Naive B cell (primary cell): ENCODE measurements around the gene AQP1. TPM values are rescaled to one million over a fixed set of nuclear protein-coding genes. Genes with fewer than 3 reads are reported as not detected.

Experiments
- ATAC-seq, 2 donors: fragments of 150-1000 bp; cut with Tn5 transposase; 2 replicates each; pipeline ENCODE4 v1.10.0; 2021; ENCODE audit warnings: low read depth in 2 of 2, mild to moderate bottlenecking in 2 of 2, moderate library complexity in 2 of 2
- DNase-seq: peaks from one replicate; pipeline ENCODE4 v3.0.0; 2022
- H3K27ac Mint-ChIP-seq, 6 donors: one replicate each; pipeline ENCODE4 v1.8.0; 2020 to 2022; ENCODE audit warnings: mild to moderate bottlenecking in 6 of 6, mixed read lengths in 6 of 6, moderate library complexity in 5 of 6, inconsistent platforms in 2 of 6
- H3K27me3 Mint-ChIP-seq, 3 donors: one replicate each; pipeline ENCODE4 v1.8.0; 2021 to 2022; ENCODE audit warnings: mixed read lengths in 3 of 3, mild to moderate bottlenecking in 1 of 3
- H3K36me3 Mint-ChIP-seq, 2 donors: one replicate each; pipeline ENCODE4 v1.8.0; 2020 to 2022; ENCODE audit warnings: mixed read lengths in 2 of 2, inconsistent platforms in 1 of 2, mild to moderate bottlenecking in 1 of 2
- H3K4me1 Mint-ChIP-seq, 3 donors: one replicate each; pipeline ENCODE4 v1.8.0; 2020 to 2022; ENCODE audit warnings: mixed read lengths in 3 of 3, inconsistent platforms in 1 of 3, mild to moderate bottlenecking in 1 of 3, moderate library complexity in 1 of 3
- H3K4me3 Mint-ChIP-seq, 8 donors: one replicate each; pipeline ENCODE4 v1.8.0; 2020 to 2022; ENCODE audit warnings: mild to moderate bottlenecking in 8 of 8, mixed read lengths in 8 of 8, moderate library complexity in 8 of 8, inconsistent platforms in 2 of 8
- H3K9me3 Mint-ChIP-seq, 7 donors: one replicate each; pipeline ENCODE4 v1.8.0; 2020 to 2022; ENCODE audit warnings: mixed read lengths in 7 of 7, mild to moderate bottlenecking in 5 of 7, inconsistent platforms in 2 of 7, moderate library complexity in 1 of 7
- polyA plus RNA-seq, 6 donors: library from polyadenylated mRNA; unstranded; fragments of 300-500 nt; fragmentation: Illumina TruSeq; gene quantifications; one replicate each; pipeline ENCODE4 v1.2.3, GENCODE V29; 2021; ENCODE audit warnings: low read depth in 6 of 6

Gene AQP1
- polyA plus RNA-seq, 6 donors from 2014 or later: not detected

DNA sequence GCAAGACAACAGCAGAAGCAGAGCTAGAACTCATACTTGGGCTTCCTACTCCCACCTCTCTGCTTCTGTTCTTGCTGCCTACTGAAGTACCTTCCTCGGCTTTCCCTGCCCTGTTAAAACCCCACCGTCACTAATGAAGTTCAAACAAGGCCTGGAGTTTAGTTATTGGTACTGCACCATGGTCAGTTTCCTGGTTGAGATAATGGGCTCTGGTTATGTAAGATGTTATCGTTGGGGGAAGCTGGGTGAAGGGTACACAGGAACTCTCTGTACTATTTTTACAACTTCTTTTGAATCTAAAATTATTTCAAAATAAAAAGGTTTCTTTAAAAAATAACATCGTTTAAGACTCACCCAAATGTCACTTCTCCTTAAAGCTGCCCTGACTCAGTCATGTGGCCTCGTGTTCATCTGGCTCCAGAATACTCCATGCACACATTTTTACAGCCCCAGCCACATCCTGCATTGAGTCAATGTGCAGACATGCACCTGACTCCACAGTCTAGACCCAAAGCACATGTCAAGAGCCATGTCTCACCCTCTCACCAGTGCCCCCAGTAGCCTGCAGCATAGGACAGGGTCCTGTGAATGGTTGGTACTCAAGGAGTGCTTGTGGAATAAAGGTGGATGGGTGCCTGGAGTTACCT lies 36.9 kb upstream of the AQP1 start:
- H3K27ac Mint-ChIP-seq: peak overlapping the region in 1 of 6 donors; percentile 52
- H3K4me3 Mint-ChIP-seq: no peak overlapping the region
- peaks cover 0 to 5% (median 0%) of the 10 kb centered on the region in 3 donors for H3K27me3 Mint-ChIP-seq
- ATAC-seq (no peak), DNase-seq (no peak)
- H3K9me3 Mint-ChIP-seq: no peaks in the 10 kb centered on the region
- H3K4me1 Mint-ChIP-seq: no peaks in the 10 kb centered on the region
- H3K36me3 Mint-ChIP-seq: no peaks in the 10 kb centered on the region

DNA sequence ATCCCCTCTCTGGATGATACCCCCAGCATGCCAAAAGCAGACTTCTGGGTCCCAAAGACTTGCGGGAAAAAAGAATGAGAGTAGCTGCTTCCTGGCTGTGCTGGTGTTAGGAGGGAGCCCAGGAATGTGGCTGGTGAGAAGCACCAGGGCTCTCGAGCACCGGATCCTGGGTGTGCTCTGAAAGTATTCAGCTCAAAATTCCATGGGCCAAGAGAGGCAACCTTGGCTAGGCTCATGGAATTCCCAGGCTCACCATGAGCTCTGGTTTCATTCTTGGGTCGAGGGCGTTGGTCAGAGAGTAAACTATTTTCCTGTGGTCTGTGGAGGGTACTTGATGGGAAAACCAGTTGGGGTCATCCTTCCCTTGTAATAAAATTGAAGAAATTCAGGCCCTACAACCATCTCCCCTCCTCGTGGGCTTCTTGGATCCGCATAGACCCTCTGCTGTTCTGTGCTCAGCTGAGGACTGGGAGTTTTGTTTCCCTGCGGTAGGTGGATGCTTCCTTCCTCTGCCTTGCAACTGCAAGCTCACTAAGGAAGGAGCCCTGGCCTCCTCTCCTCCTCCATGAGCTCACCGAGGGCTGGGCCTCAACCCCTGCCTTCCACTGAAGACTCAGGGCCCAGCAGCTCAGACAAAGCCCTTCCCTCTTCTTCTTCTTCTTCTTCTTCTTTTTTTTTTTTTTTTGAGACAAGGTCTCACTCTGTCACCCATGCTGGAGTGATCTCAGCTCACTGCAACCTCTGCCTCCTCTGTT lies 34.5 kb upstream of the AQP1 start:
- Mint-ChIP-seq H3K9me3 (no peaks in the 10 kb centered on the region), H3K27me3 (peaks cover 0 to 5% (median 0%) of the 10 kb centered on the region in 3 donors), H3K4me1 (no peaks in the 10 kb centered on the region), H3K4me3 (no peak overlapping the region), H3K27ac (no peak overlapping the region), H3K36me3 (no peaks in the 10 kb centered on the region)
- DNase-seq (no peak), ATAC-seq (no peak)

GRCh38 chr7:30877993-30878392 lies 33.7 kb upstream of the AQP1 start:
- DNase-seq (no peak), ATAC-seq (no peak)
- Mint-ChIP-seq H3K4me1 (no peaks in the 10 kb centered on the region), H3K27me3 (peaks cover 0 to 5% (median 0%) of the 10 kb centered on the region in 3 donors), H3K36me3 (no peaks in the 10 kb centered on the region), H3K27ac (no peak overlapping the region), H3K9me3 (no peaks in the 10 kb centered on the region), H3K4me3 (no peak overlapping the region)

DNA sequence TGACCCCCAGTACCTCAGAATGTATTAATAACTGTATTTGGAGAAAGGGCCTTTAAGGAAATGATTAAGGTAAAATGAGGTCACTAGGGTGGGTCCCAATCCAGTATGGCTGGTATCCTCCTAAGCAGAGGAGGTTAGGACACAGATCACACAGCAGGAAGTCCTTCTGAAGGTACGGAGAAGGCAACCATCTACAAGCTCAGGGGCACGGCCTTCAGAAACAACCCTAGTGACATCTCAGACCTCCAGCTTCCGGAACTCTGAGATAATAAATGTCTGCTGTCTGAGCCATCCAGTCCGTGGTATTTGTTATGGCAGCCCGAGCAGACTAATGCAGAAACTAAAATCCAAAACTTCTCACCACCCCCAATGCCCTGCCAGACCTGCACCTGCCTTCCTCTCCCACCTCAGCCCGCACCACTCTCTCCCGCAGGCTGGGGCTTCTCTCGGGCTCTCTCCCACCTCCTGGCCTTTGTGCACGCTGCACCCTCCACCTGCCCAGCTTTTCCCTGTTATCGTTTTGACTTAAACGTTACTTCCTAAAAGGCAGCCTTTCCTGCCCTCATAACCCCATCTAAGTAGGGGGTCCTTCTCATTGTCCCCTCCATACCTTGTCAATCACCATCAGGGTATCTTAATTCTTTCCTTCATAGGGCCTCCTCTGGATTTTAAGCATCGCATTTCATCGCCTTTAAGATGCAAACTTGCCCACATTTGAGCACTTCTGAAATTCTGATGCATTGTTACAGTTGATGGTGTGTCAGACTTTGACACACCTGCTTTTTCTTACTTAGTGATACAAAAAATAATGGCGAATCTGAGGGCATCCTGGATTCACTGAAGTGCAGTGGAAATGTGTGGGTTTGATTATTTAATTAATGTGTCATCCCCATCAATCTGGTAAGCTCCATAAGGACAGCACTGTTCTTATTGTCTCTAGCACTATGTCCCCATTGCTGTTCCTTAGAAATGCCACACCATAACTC lies 32.2 kb upstream of the AQP1 start:
- Mint-ChIP-seq H3K27ac (peak overlapping the region in 1 of 6 donors; percentile 50), H3K4me1 (no peaks in the 10 kb centered on the region), H3K9me3 (no peaks in the 10 kb centered on the region), H3K4me3 (no peak overlapping the region), H3K36me3 (no peaks in the 10 kb centered on the region), H3K27me3 (peaks cover 0 to 5% (median 0%) of the 10 kb centered on the region in 3 donors)
- ATAC-seq: no peak
- DNase-seq: no peak

- peaks cover 0 to 5% (median 0%) of the 10 kb centered on the region in 3 donors for H3K27me3 Mint-ChIP-seq
- ATAC-seq (no peak), DNase-seq (no peak)
- H3K9me3 Mint-ChIP-seq: no peaks in the 10 kb centered on the region
- peaks cover 0 to 5% (median 0%) of the 10 kb centered on the region in 3 donors for H3K4me1 Mint-ChIP-seq
- no peak overlapping the region for H3K27ac Mint-ChIP-seq
- no peaks in the 10 kb centered on the region for H3K36me3 Mint-ChIP-seq
- H3K4me3 Mint-ChIP-seq: no peak overlapping the region
Measured at GRCh38 chr7:30880125-30880720, 31.4 kb upstream of the AQP1 start.

DNA sequence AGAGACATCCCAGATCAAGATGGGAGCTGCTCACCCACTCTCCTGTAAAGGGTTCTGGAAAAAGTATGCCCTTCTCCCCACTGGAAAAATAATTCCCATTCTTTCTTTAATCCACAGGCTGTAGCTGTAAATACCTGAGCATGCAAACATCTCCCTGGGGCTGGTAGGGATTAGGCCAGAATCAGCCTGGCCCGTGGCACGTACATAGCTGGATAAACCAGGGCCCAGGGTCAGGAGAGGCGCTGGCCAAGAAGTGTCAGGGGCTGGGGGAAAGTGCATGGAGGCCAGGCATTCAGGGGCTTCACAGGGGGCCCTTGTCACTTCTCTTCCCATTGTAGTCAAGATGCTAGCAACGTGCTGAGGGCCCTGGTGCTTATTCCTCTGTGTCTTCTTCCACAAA lies 30.7 kb upstream of the AQP1 start:
- H3K36me3 Mint-ChIP-seq: no peaks in the 10 kb centered on the region
- DNase-seq: no peak
- peaks cover 0 to 5% (median 0%) of the 10 kb centered on the region in 3 donors for H3K27me3 Mint-ChIP-seq
- ATAC-seq: no peak
- no peak overlapping the region for H3K27ac Mint-ChIP-seq
- H3K4me3 Mint-ChIP-seq: no peak overlapping the region
- H3K4me1 Mint-ChIP-seq: peaks cover 0 to 5% (median 0%) of the 10 kb centered on the region in 3 donors
- no peaks in the 10 kb centered on the region for H3K9me3 Mint-ChIP-seq

DNA sequence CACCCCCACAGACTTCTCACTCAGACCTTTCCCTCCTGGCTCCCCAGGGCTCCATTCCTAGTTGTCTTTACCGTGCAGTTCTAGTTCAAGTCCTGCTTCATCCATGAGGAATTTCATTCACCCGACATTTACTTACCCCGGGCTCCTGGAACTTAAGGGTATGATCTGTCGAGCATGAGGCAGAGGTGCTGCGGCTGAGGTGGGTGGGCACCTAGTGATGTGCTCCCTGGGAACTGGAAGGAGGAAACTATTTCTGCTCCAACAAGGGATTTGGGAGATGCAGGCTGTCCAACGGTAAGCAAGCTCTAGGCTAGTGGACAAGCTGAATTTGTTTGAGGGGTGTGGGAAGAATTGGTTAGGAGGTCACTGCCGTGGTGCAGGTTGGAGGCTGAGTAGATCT lies 30.2 kb upstream of the AQP1 start:
- DNase-seq (no peak), ATAC-seq (no peak)
- Mint-ChIP-seq H3K4me1 (peaks cover 0 to 5% (median 0%) of the 10 kb centered on the region in 3 donors), H3K27ac (no peak overlapping the region), H3K4me3 (no peak overlapping the region), H3K9me3 (no peaks in the 10 kb centered on the region), H3K27me3 (peaks cover 0 to 5% (median 0%) of the 10 kb centered on the region in 3 donors), H3K36me3 (no peaks in the 10 kb centered on the region)

- no peak for ATAC-seq
- Mint-ChIP-seq H3K27ac (no peak overlapping the region), H3K36me3 (no peaks in the 10 kb centered on the region), H3K27me3 (peaks cover 0 to 5% (median 0%) of the 10 kb centered on the region in 3 donors), H3K9me3 (peaks cover 0 to 6% (median 0%) of the 10 kb centered on the region in 7 donors), H3K4me3 (no peak overlapping the region), H3K4me1 (peaks cover 0 to 5% (median 0%) of the 10 kb centered on the region in 3 donors)
- DNase-seq: no peak
Measured at GRCh38 chr7:30884881-30885280, 26.8 kb upstream of the AQP1 start.

DNA sequence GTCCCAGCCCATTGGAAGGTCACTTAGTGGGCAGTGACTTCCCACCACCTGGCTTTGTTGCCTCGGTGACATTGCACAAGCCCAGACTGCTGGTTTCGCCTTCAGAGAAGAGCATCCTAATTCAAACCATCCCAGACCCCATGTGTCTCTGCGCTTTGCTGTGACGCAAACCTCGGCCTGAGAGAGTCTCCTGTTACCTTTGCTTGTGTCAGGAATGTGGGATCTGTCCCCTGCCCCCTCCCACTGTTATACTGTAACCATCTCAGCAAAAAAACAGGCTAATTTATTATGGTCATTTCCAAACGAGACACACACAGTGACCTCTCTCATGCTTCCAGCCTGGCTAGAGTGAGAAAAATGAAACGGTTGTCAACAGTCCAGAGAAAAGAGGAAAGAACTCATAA lies 25.0 kb upstream of the AQP1 start:
- Mint-ChIP-seq H3K9me3 (peaks cover 3 to 24% (median 12%) of the 10 kb centered on the region in 7 donors), H3K4me3 (no peak overlapping the region), H3K27me3 (peaks cover 0 to 5% (median 0%) of the 10 kb centered on the region in 3 donors), H3K36me3 (peaks cover 3 to 8% of the 10 kb centered on the region in 2 donors), H3K27ac (no peak overlapping the region), H3K4me1 (peaks cover 0 to 5% (median 0%) of the 10 kb centered on the region in 3 donors)
- no peak for DNase-seq
- no peak for ATAC-seq

GRCh38 chr7:30887464-30887872 lies 24.2 kb upstream of the AQP1 start:
- Mint-ChIP-seq H3K27me3 (peaks cover 0 to 5% (median 0%) of the 10 kb centered on the region in 3 donors), H3K4me3 (no peak overlapping the region), H3K4me1 (peaks cover 0 to 5% (median 0%) of the 10 kb centered on the region in 3 donors), H3K27ac (no peak overlapping the region), H3K9me3 (peaks cover 6 to 29% (median 15%) of the 10 kb centered on the region in 7 donors), H3K36me3 (peaks cover 6 to 8% of the 10 kb centered on the region in 2 donors)
- ATAC-seq (no peak), DNase-seq (no peak)

GRCh38 chr7:30888747-30889146 lies 22.9 kb upstream of the AQP1 start:
- Mint-ChIP-seq H3K4me3 (no peak overlapping the region), H3K4me1 (peaks cover 0 to 5% (median 0%) of the 10 kb centered on the region in 3 donors), H3K9me3 (peaks cover 7 to 29% (median 15%) of the 10 kb centered on the region in 7 donors), H3K27me3 (peaks cover 0 to 5% (median 0%) of the 10 kb centered on the region in 3 donors), H3K36me3 (peaks cover 6 to 8% of the 10 kb centered on the region in 2 donors), H3K27ac (no peak overlapping the region)
- DNase-seq (no peak), ATAC-seq (no peak)

- H3K4me1 Mint-ChIP-seq: no peaks in the 10 kb centered on the region
- no peak overlapping the region for H3K4me3 Mint-ChIP-seq
- H3K27ac Mint-ChIP-seq: no peak overlapping the region
- peaks cover 7 to 29% (median 15%) of the 10 kb centered on the region in 7 donors for H3K9me3 Mint-ChIP-seq
- peaks cover 6 to 8% of the 10 kb centered on the region in 2 donors for H3K36me3 Mint-ChIP-seq
- no peak for ATAC-seq
- peaks cover 0 to 12% (median 0%) of the 10 kb centered on the region in 3 donors for H3K27me3 Mint-ChIP-seq
- no peak for DNase-seq
Measured at GRCh38 chr7:30890226-30890625, 21.4 kb upstream of the AQP1 start.

GRCh38 chr7:30893357-30893756 lies 18.3 kb upstream of the AQP1 start:
- Mint-ChIP-seq H3K9me3 (peaks cover 7 to 29% (median 15%) of the 10 kb centered on the region in 7 donors), H3K36me3 (peaks cover 6 to 8% of the 10 kb centered on the region in 2 donors), H3K27ac (no peak overlapping the region), H3K4me1 (no peaks in the 10 kb centered on the region), H3K27me3 (peaks cover 0 to 7% (median 5%) of the 10 kb centered on the region in 3 donors), H3K4me3 (no peak overlapping the region)
- DNase-seq (no peak), ATAC-seq (no peak)
